ENCODE results near the gene TBC1D24.
"Not testable (repeated sequence)": the region's sequence is repeated elsewhere in the genome, so short reads cannot be mapped to it uniquely, and the experiment has no call there.

The TBC1D24 gene

GRCh38 chr16:2438121-2438520, 36.8 kb upstream of the TBC1D24 start:
- H3K4me1 Mint-ChIP-seq (ENCODE audit: low read depth): peaks cover 9% of the 10 kb centered on the region
- no peaks in the 10 kb centered on the region for H3K9me3 Mint-ChIP-seq
- peaks cover 46% of the 10 kb centered on the region for H3K36me3 Mint-ChIP-seq (ENCODE audit: low read depth)
- no peak overlapping the region for H3K27ac Mint-ChIP-seq
- H3K27me3 Mint-ChIP-seq: no peaks in the 10 kb centered on the region
- H3K4me3 Mint-ChIP-seq: no peak overlapping the region

GRCh38 chr16:2439598-2439997, 35.3 kb upstream of the TBC1D24 start:
- H3K36me3 Mint-ChIP-seq (ENCODE audit: low read depth): peaks cover 37% of the 10 kb centered on the region
- H3K27ac Mint-ChIP-seq: peak overlapping the region; percentile 2
- H3K27me3 Mint-ChIP-seq: no peaks in the 10 kb centered on the region
- peaks cover 9% of the 10 kb centered on the region for H3K4me1 Mint-ChIP-seq (ENCODE audit: low read depth)
- H3K4me3 Mint-ChIP-seq: no peak overlapping the region
- no peaks in the 10 kb centered on the region for H3K9me3 Mint-ChIP-seq

- not testable (repeated sequence) for H3K9me3 Mint-ChIP-seq; H3K27ac Mint-ChIP-seq; H3K4me3 Mint-ChIP-seq; H3K27me3 Mint-ChIP-seq; H3K4me1 Mint-ChIP-seq (ENCODE audit: low read depth)
- H3K36me3 Mint-ChIP-seq (ENCODE audit: low read depth): peaks cover 46% of the 10 kb centered on the region
Measured at GRCh38 chr16:2441143-2441804, 33.7 kb upstream of the TBC1D24 start.

- no peak overlapping the region for H3K27ac Mint-ChIP-seq
- peaks cover 48% of the 10 kb centered on the region for H3K36me3 Mint-ChIP-seq (ENCODE audit: low read depth)
- H3K4me1 Mint-ChIP-seq (ENCODE audit: low read depth): peaks cover 9% of the 10 kb centered on the region
- no peaks in the 10 kb centered on the region for H3K9me3 Mint-ChIP-seq
- no peaks in the 10 kb centered on the region for H3K27me3 Mint-ChIP-seq
- no peak overlapping the region for H3K4me3 Mint-ChIP-seq
Measured at GRCh38 chr16:2443555-2443954, 31.4 kb upstream of the TBC1D24 start.

- Mint-ChIP-seq H3K27me3 (no peaks in the 10 kb centered on the region), H3K36me3 (ENCODE audit: low read depth) (peaks cover 59% of the 10 kb centered on the region), H3K4me3 (no peak overlapping the region)
Measured at GRCh38 chr16:2447920-2448583, 26.9 kb upstream of the TBC1D24 start.

GRCh38 chr16:2449118-2449517, 25.8 kb upstream of the TBC1D24 start:
- Mint-ChIP-seq H3K27ac (no peak overlapping the region), H3K36me3 (ENCODE audit: low read depth) (peaks cover 70% of the 10 kb centered on the region), H3K4me1 (ENCODE audit: low read depth) (no peaks in the 10 kb centered on the region), H3K4me3 (no peak overlapping the region), H3K27me3 (no peaks in the 10 kb centered on the region), H3K9me3 (no peaks in the 10 kb centered on the region)

More at GRCh38 chr16:2447920-2448583, 26.9 kb upstream of the TBC1D24 start:
- no peaks in the 10 kb centered on the region for H3K9me3 Mint-ChIP-seq
- no peak overlapping the region for H3K27ac Mint-ChIP-seq
- H3K4me1 Mint-ChIP-seq (ENCODE audit: low read depth): no peaks in the 10 kb centered on the region

- no peaks in the 10 kb centered on the region for H3K4me1 Mint-ChIP-seq (ENCODE audit: low read depth)
- H3K36me3 Mint-ChIP-seq (ENCODE audit: low read depth): peaks cover 66% of the 10 kb centered on the region
- no peaks in the 10 kb centered on the region for H3K27me3 Mint-ChIP-seq
- H3K4me3 Mint-ChIP-seq: no peak overlapping the region
- H3K9me3 Mint-ChIP-seq: no peaks in the 10 kb centered on the region
- no peak overlapping the region for H3K27ac Mint-ChIP-seq
Measured at GRCh38 chr16:2450535-2450934, 24.4 kb upstream of the TBC1D24 start.

- Mint-ChIP-seq H3K27me3 (no peaks in the 10 kb centered on the region), H3K4me3 (no peak overlapping the region), H3K27ac (no peak overlapping the region), H3K4me1 (ENCODE audit: low read depth) (no peaks in the 10 kb centered on the region), H3K36me3 (ENCODE audit: low read depth) (peaks cover 64% of the 10 kb centered on the region), H3K9me3 (no peaks in the 10 kb centered on the region)
Measured at GRCh38 chr16:2450975-2451381, 23.9 kb upstream of the TBC1D24 start.

- Mint-ChIP-seq H3K27ac (no peak overlapping the region), H3K4me1 (ENCODE audit: low read depth) (no peaks in the 10 kb centered on the region), H3K27me3 (no peaks in the 10 kb centered on the region), H3K4me3 (no peak overlapping the region), H3K36me3 (ENCODE audit: low read depth) (peaks cover 59% of the 10 kb centered on the region), H3K9me3 (no peaks in the 10 kb centered on the region)
Measured at GRCh38 chr16:2451851-2452320, 23.0 kb upstream of the TBC1D24 start.

- H3K4me1 Mint-ChIP-seq (ENCODE audit: low read depth): no peaks in the 10 kb centered on the region
- no peak overlapping the region for H3K4me3 Mint-ChIP-seq
- no peaks in the 10 kb centered on the region for H3K27me3 Mint-ChIP-seq
- H3K36me3 Mint-ChIP-seq (ENCODE audit: low read depth): peaks cover 53% of the 10 kb centered on the region
- no peak overlapping the region for H3K27ac Mint-ChIP-seq
- H3K9me3 Mint-ChIP-seq: no peaks in the 10 kb centered on the region
Measured at GRCh38 chr16:2452650-2453049, 22.3 kb upstream of the TBC1D24 start.

GRCh38 chr16:2455081-2455845, 19.7 kb upstream of the TBC1D24 start:
- Mint-ChIP-seq H3K4me3 (no peak overlapping the region), H3K36me3 (ENCODE audit: low read depth) (peaks cover 35% of the 10 kb centered on the region), H3K9me3 (no peaks in the 10 kb centered on the region), H3K27ac (no peak overlapping the region), H3K27me3 (no peaks in the 10 kb centered on the region), H3K4me1 (ENCODE audit: low read depth) (peaks cover 12% of the 10 kb centered on the region)

- H3K36me3 Mint-ChIP-seq (ENCODE audit: low read depth): peaks cover 35% of the 10 kb centered on the region
- H3K4me3 Mint-ChIP-seq: no peak overlapping the region
- H3K27ac Mint-ChIP-seq: no peak overlapping the region
- H3K9me3 Mint-ChIP-seq: no peaks in the 10 kb centered on the region
- no peaks in the 10 kb centered on the region for H3K27me3 Mint-ChIP-seq
- H3K4me1 Mint-ChIP-seq (ENCODE audit: low read depth): peaks cover 12% of the 10 kb centered on the region
Measured at GRCh38 chr16:2456551-2457153, 18.3 kb upstream of the TBC1D24 start.

GRCh38 chr16:2457267-2457666, 17.7 kb upstream of the TBC1D24 start:
- no peak overlapping the region for H3K27ac Mint-ChIP-seq
- no peaks in the 10 kb centered on the region for H3K9me3 Mint-ChIP-seq
- peaks cover 12% of the 10 kb centered on the region for H3K4me1 Mint-ChIP-seq (ENCODE audit: low read depth)
- no peaks in the 10 kb centered on the region for H3K27me3 Mint-ChIP-seq
- H3K4me3 Mint-ChIP-seq: no peak overlapping the region
- peaks cover 29% of the 10 kb centered on the region for H3K36me3 Mint-ChIP-seq (ENCODE audit: low read depth)

- no peak overlapping the region for H3K4me3 Mint-ChIP-seq
- H3K9me3 Mint-ChIP-seq: no peaks in the 10 kb centered on the region
- H3K27me3 Mint-ChIP-seq: no peaks in the 10 kb centered on the region
- H3K4me1 Mint-ChIP-seq (ENCODE audit: low read depth): peaks cover 12% of the 10 kb centered on the region
- no peak overlapping the region for H3K27ac Mint-ChIP-seq
- H3K36me3 Mint-ChIP-seq (ENCODE audit: low read depth): peaks cover 22% of the 10 kb centered on the region
Measured at GRCh38 chr16:2457946-2458345, 17.0 kb upstream of the TBC1D24 start.

Measured in stimulated activated naive CD8-positive, alpha-beta T cell treated with anti-CD3 and anti-CD28 coated beads, Interleukin-15, Interleukin-2, amounts not matched to agents 100 ng/mL and 50 ng/mL, for 24 hours (primary cell).